GM12878 (cell line): ENCODE data around the gene CELSR3. TPM values are rescaled to one million over a fixed set of nuclear protein-coding genes. Genes with fewer than 3 reads are reported as not detected.

ENCODE experiments used
- ATAC-seq: fragments of 200-7000 bp; cut with Tn5 transposase; 3 replicates; pipeline ENCODE4 v1.9.1; 2020; ENCODE audit warnings: mild to moderate bottlenecking, moderate library complexity
- BruUV-seq: library from RNA; stranded (reverse); fragments of 400-500 nt; replicated peaks from 2 replicates; lab custom pipeline; 2021; lab: Mats Ljungman, UMichigan
- CTCF ChIA-PET: fragments of 300-600 bp; sonication (Branson Sonifier 250); formaldehyde crosslinking; extraction: SDS; loops from one replicate; lab custom pipeline; 2021; ENCODE audit warnings: inconsistent platforms; lab: Yijun Ruan, JAX
- POLR2A ChIA-PET: fragments of 350-600 bp; formaldehyde crosslinking; extraction: SDS; loops from one replicate; lab custom pipeline; 2021; ENCODE audit warnings: inconsistent platforms; lab: Charles Lee
- RAD21 ChIA-PET: fragments of 300-600 bp; sonication (Branson Sonifier 250); formaldehyde crosslinking; loops from one replicate; lab custom pipeline; 2023; ENCODE audit warnings: antibody characterized with exemption; ENCODE audit not compliant: unreplicated experiment; lab: Charles Lee
- SMC1A ChIA-PET: fragments of 300-600 bp; sonication (Branson Sonifier 250); formaldehyde crosslinking; loops from one replicate; lab custom pipeline; 2023; ENCODE audit not compliant: unreplicated experiment, uncharacterized antibody; lab: Charles Lee
- DNase-seq: peaks from one replicate; pipeline ENCODE4 v3.0.0-alpha.2; 2011; ENCODE audit warnings: low read depth, low spot score
- FAIRE-seq: peaks from 3 replicates; lab custom pipeline; 2011; peaks lifted over from hg19 to GRCh38; lab: Jason Lieb, UNC
- H2AFZ ChIP-seq: 2 replicates; pipeline ENCODE4 v1.6.0; 2011; ENCODE audit warnings: low read depth, low read length, control low read depth; ENCODE audit not compliant: control insufficient read depth
- H3K27ac ChIP-seq: 2 replicates; pipeline ENCODE4 v1.5.1; 2011; ENCODE audit warnings: control low read depth; ENCODE audit not compliant: control insufficient read depth, insufficient read depth
- H3K27me3 ChIP-seq, 2 experiments: replicated peaks in 1 of 2; 2 replicates each; pipeline versions ENCODE4 v1.6.0 to v1.6.1; 2011; ENCODE audit warnings: low read length in 1 of 2; ENCODE audit not compliant: control insufficient read depth in 2 of 2, insufficient read depth in 2 of 2
- H3K36me3 ChIP-seq, 2 experiments: 2 replicates each; pipeline ENCODE4 v1.5.1; 2011; ENCODE audit warnings: low read length in 1 of 2; ENCODE audit not compliant: control insufficient read depth in 2 of 2, insufficient read depth in 2 of 2
- H3K4me1 ChIP-seq: 2 replicates; pipeline ENCODE4 v1.6.1; 2011; ENCODE audit warnings: mild to moderate bottlenecking, low read length, moderate library complexity, mixed read lengths; ENCODE audit not compliant: control insufficient read depth, insufficient read depth
- H3K4me2 ChIP-seq: 2 replicates; pipeline ENCODE4 v1.6.0; 2011; ENCODE audit warnings: control low read depth; ENCODE audit not compliant: control insufficient read depth, insufficient read depth
- H3K4me3 ChIP-seq: fragments of 200-600 bp; sonication (generic); 2 replicates; pipeline ENCODE4 v1.5.1; 2016
- H3K79me2 ChIP-seq: 2 replicates; pipeline ENCODE4 v1.6.0; 2011; ENCODE audit warnings: low read length; ENCODE audit not compliant: control insufficient read depth, insufficient read depth
- H3K9ac ChIP-seq: 2 replicates; pipeline ENCODE4 v1.8.0; 2011; ENCODE audit warnings: low read length, control low read depth, mixed read lengths; ENCODE audit not compliant: control insufficient read depth, insufficient read depth
- H3K9me3 ChIP-seq: replicated peaks from 3 replicates; pipeline ENCODE4 v1.5.1; 2011; ENCODE audit warnings: mild to moderate bottlenecking, low read length; ENCODE audit not compliant: control insufficient read depth, insufficient read depth
- H4K20me1 ChIP-seq: 2 replicates; pipeline ENCODE4 v1.6.0; 2011; ENCODE audit not compliant: control insufficient read depth, insufficient read depth
- CHD4 ChIP-seq: fragments of 200-600 bp; sonication (generic); IDR thresholded peaks from 2 replicates; pipeline ENCODE4 v1.6.1; 2016; ENCODE audit warnings: mild to moderate bottlenecking
- CREB1 ChIP-seq: IDR thresholded peaks from 2 replicates; pipeline ENCODE4 v1.6.1; 2012; ENCODE audit warnings: low read depth, mild to moderate bottlenecking, inconsistent platforms
- E2F4 ChIP-seq: IDR thresholded peaks from 2 replicates; pipeline ENCODE4 v1.6.1; 2012; ENCODE audit warnings: low read depth, low read length, improper control_type of control experiment
- HCFC1 ChIP-seq: fragments of 150-350 bp; IDR thresholded peaks from 2 replicates; pipeline ENCODE4 v1.6.1; 2014; ENCODE audit warnings: low read length
- IKZF1 ChIP-seq: fragments of 450-650 bp; conservative IDR thresholded peaks from 2 replicates; pipeline ENCODE4 v1.6.1; 2017; ENCODE audit warnings: antibody characterized with exemption, mild to moderate bottlenecking
- KDM1A ChIP-seq: fragments of 200-600 bp; sonication (generic); IDR thresholded peaks from 2 replicates; pipeline ENCODE4 v1.6.1; 2016; ENCODE audit warnings: borderline replicate concordance
- NR2C1 ChIP-seq: fragments of 450-650 bp; IDR thresholded peaks from 2 replicates; pipeline ENCODE4 v1.6.1; 2017; ENCODE audit warnings: antibody characterized with exemption, mild to moderate bottlenecking, moderate library complexity
- NR2C2 ChIP-seq: IDR thresholded peaks from 2 replicates; pipeline ENCODE4 v1.6.1; 2011; ENCODE audit warnings: borderline replicate concordance, low read depth; ENCODE audit not compliant: control insufficient read depth, insufficient read length
- NRF1 ChIP-seq: conservative IDR thresholded peaks from 2 replicates; pipeline ENCODE4 v1.6.1; 2011; ENCODE audit warnings: mild to moderate bottlenecking, low read depth, low read length, improper control_type of control experiment
- POU2F2 ChIP-seq: IDR thresholded peaks from 3 replicates; pipeline ENCODE4 v1.6.1; 2011; ENCODE audit warnings: low read depth, mild to moderate bottlenecking, low read length, borderline replicate concordance
- RCOR1 ChIP-seq: conservative IDR thresholded peaks from 2 replicates; pipeline ENCODE4 v1.6.1; 2012; ENCODE audit warnings: low read depth, low read length, improper control_type of control experiment
- REST ChIP-seq: IDR thresholded peaks from 2 replicates; pipeline ENCODE4 v1.6.1; 2012; ENCODE audit warnings: mild to moderate bottlenecking, low read depth, low read length
- SIN3A ChIP-seq: IDR thresholded peaks from 2 replicates; pipeline ENCODE4 v1.6.1; 2012; ENCODE audit warnings: low read depth, low read length, improper control_type of control experiment
- USF1 ChIP-seq: IDR thresholded peaks from 2 replicates; pipeline ENCODE4 v1.6.1; 2011; ENCODE audit warnings: borderline replicate concordance, low read depth, mild to moderate bottlenecking, moderate library complexity, mixed read lengths, low read length; ENCODE audit not compliant: insufficient read depth; ENCODE audit errors: extremely low read length
- YBX1 ChIP-seq: fragments of 450-650 bp; IDR thresholded peaks from 2 replicates; pipeline ENCODE4 v1.6.1; 2016; ENCODE audit warnings: antibody characterized with exemption
- ZBTB4 ChIP-seq: fragments of 450-650 bp; formaldehyde crosslinking; IDR thresholded peaks from 2 replicates; pipeline ENCODE4 v1.4.0; 2022; ENCODE audit warnings: mild to moderate bottlenecking, moderate library complexity
- ZSCAN29 ChIP-seq: fragments of 450-650 bp; IDR thresholded peaks from 2 replicates; pipeline ENCODE4 v1.6.1; 2017; ENCODE audit warnings: mild to moderate bottlenecking, moderate library complexity
- WGBS: methylation state at CpG from one replicate; pipeline ENCODE4 v1.1.6; 2016; ENCODE audit warnings: low lambda C conversion rate; ENCODE audit not compliant: insufficient replicate concordance, insufficient coverage; ENCODE audit errors: missing lambda C conversion rate; 5-methylcytosine and 5-hydroxymethylcytosine counted together
- in situ Hi-C: fragments of 300-500 bp; cut with MboI; formaldehyde crosslinking; loops from 9 replicates; pipeline ENCODE4 v1.14.3; 2018; ENCODE audit warnings: mixed read lengths
- intact Hi-C: fragments of 100-400 bp; cut with micrococcal nuclease; formaldehyde crosslinking; loops from one replicate; pipeline ENCODE4 v1.14.2; 2022; ENCODE audit not compliant: unreplicated experiment
- polyA plus RNA-seq, 11 experiments: library from polyadenylated mRNA; depleted of rRNA in 4 of 11; unstranded in 6 of 11; stranded (reverse) in 5 of 11; fragments of >200 nt; fragmentation: Nextera tagmentation in 4 of 11; fragmentation: Illumina TruSeq in 1 of 11; extraction: Ambion mirVana in 4 of 11; extraction: Trizol in 1 of 11; gene quantifications; 1 replicate in 1 of 11; 2 replicates in 10 of 11; pipeline versions ENCODE4 v1.2.1 to v1.2.3, GENCODE V29; 2011 to 2016; ENCODE audit warnings: inconsistent platforms in 2 of 11, missing spikeins in 2 of 11, low read depth in 1 of 11
- total RNA-seq, 4 experiments: library from RNA; depleted of rRNA in 3 of 4; stranded (reverse); fragments of >200 nt in 3 of 4; fragmentation: Illumina TruSeq in 1 of 4; extraction: Trizol in 1 of 4; gene quantifications; 2 replicates each; pipeline versions ENCODE4 v1.2.1 to v1.2.3, GENCODE V29; 2013 to 2021

Gene CELSR3
- total and polyA plus RNA-seq, 10 of the 15 experiments (the other 5 are each of a cell fraction or from before 2014, with no cell fraction given) = 0.08 to 1.6 (median 0.57) TPM

GRCh38 chr3:48682786-48683185, 20.1 kb upstream of the CELSR3 start:
- H3K36me3 ChIP-seq = peaks cover 12 to 24% of the 10 kb centered on the region in 2 experiments
- ATAC-seq (no peak), FAIRE-seq (no peak), DNase-seq (no peak)
- no peak overlapping the region for H3K4me3 ChIP-seq
- SMC1A ChIA-PET = interaction anchor here (1.3 kb wide), 1 partner anchor 282 kb away, joined by 3 read pairs; no protein-coding TSS in a partner anchor
- CTCF ChIA-PET = interaction anchor here (1.9 kb wide), 1 partner anchor 47 kb away, joined by 8 read pairs; the partner anchor contains the start of gene SLC26A6
- H3K9me3 ChIP-seq = no peaks in the 10 kb centered on the region
- RAD21 ChIA-PET = interaction anchor here (0.9 kb wide), 1 partner anchor 282 kb away, joined by 3 read pairs; no protein-coding TSS in a partner anchor
- H2AFZ ChIP-seq = no peak overlapping the region
- intact Hi-C loops (no loop called here), in situ Hi-C loops (no loop called here)
- H3K27ac ChIP-seq = no peak overlapping the region
- 85% methylated on average over 8 of the region's 9 CpGs for WGBS
- H3K4me1 ChIP-seq = peaks cover 15% of the 10 kb centered on the region
- peaks cover 26% of the 10 kb centered on the region for H3K79me2 ChIP-seq
- H3K9ac ChIP-seq = no peak overlapping the region
- BruUV-seq = no TSS peak
- H3K4me2 ChIP-seq = no peak overlapping the region
- H4K20me1 ChIP-seq = no peaks in the 10 kb centered on the region
- H3K27me3 ChIP-seq = no peaks in the 10 kb centered on the region
- POLR2A ChIA-PET = interaction anchor here (0.5 kb wide), 1 partner anchor 403 kb away, joined by 3 read pairs; no protein-coding TSS in a partner anchor
- TF ChIP-seq RCOR1 = no peak
- TF ChIP-seq ZSCAN29 = no peak
- no peak for TF ChIP-seq NR2C1
- TF ChIP-seq HCFC1 = no peak
- TF ChIP-seq POU2F2 = no peak
- no peak for TF ChIP-seq CHD4
- TF ChIP-seq CREB1 = no peak
- TF ChIP-seq ZBTB4 (CRISPR knock-in tag) = no peak
- TF ChIP-seq KDM1A = no peak
- TF ChIP-seq IKZF1 = no peak
- no peak for TF ChIP-seq E2F4
- no peak for TF ChIP-seq USF1
- TF ChIP-seq NRF1 = no peak
- no peak for TF ChIP-seq NR2C2
- no peak for TF ChIP-seq SIN3A
- no peak for TF ChIP-seq YBX1
- TF ChIP-seq REST = no peak
